ENCODE measurements around the gene GAL3ST3.
"Not testable (repeated sequence)": the region's sequence is repeated elsewhere in the genome, so short reads cannot be mapped to it uniquely, and the experiment has no call there.

Gene GAL3ST3

DNA sequence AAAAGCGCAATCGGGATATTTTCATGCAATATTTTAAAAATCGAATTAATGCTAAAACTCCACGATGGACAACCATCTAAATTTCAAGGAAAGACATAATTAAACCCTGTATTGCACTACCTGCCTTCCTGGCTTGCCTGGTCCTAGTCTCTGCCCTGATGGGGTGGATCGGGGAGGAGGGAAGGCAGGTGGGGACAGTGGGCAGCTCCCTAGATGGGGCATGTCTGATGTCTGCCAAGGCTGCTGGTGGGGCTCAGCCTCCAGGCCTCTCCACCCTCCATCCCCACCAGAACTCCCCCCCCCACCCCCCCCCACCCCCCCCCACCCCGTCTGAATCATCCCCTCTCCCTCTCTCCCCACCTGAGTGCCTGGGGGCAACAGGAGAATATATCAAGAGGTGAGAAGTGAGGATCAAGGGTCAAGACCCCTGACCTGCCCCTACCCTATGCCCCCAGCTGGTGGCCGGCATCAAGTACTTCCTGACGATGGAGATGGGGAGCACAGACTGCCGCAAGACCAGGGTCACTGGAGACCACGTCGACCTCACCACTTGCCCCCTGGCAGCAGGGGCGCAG, 36.5 kb downstream of the GAL3ST3 start:
- no peak for DNase-seq

DNA sequence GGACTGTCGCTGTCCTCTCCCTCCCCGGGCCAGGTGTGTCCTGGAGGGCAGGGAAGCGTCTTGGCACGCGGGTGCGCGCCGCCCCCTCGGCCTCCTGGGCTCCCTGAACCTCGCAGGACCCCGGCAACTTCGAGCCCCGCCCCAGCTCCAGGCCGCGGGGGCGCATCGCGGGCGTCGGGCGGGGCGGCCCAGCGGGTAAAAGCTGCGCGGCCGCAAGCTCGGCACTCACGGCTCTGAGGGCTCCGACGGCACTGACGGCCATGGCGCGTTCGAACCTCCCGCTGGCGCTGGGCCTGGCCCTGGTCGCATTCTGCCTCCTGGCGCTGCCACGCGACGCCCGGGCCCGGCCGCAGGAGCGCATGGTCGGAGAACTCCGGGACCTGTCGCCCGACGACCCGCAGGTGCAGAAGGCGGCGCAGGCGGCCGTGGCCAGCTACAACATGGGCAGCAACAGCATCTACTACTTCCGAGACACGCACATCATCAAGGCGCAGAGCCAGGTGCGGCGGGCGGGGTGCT, 37.1 kb downstream of the GAL3ST3 start, which contains the start of gene CST6:
CST6 (plus strand) TSS at position 224 of the 519 bp plus-strand sequence; CDS start at position 261, 37 bp downstream.
- DNase-seq = no peak

DNA sequence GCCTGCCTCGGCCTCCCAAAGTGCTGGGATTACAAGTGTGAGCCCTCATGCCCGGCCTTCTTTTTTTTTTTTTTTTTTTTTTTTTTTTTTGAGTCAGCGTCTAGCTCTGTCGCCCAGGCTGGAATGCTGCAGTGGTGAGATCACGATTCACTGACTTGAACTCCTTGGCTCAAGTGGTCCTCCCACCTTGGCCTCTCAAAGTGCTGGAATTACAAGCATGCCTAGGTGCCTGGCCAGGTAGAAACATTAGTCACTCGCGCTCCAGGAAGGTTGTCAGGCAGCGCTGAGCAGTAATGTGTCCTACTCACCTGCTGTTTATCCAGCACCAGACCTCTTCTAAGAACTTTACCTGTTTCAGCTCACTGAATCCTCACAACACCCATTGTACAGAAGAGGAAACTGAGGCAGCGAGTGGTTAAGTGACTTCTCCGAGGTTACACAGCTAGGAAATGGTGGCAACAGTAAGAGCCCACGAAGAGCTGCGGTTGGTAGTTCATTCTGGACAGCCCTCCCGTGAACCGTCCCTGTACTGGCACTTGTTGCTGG, 37.6 kb downstream of the GAL3ST3 start:
- no peak for DNase-seq

GRCh38 chr11:66010036-66010435, 38.9 kb downstream of the GAL3ST3 start:
- not testable (repeated sequence) for DNase-seq

DNA sequence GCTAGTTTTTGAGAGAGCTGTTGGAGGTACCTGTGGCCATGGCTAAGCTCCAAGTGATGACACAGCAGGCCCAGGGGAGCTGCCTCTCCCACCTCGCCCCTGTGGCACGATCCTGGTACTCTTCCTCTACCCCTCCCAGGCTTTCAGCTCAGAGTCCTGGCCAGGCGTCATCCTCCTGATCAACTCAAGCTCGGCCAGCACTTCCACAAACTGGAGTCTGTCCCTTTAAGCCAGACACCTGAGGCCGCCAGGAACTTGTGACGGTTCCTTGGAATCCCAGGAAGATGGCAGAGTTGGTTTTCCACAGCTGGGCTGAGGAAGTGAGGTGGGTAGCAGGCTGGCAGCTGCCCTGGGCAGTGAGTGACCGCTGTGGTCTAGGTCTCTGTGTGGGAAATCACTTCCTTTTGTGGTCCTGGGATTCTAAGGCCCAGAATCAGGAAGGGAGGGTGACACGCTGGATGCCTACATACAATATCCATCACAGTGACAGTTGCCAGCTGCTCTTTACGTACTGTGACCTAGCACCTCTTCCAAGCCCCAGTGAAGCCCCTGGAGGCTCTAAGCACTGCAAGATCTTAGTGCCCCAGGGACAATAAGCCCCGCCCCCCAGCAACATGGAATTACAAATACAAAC, 40.4 kb downstream of the GAL3ST3 start:
- DNase-seq = no peak

DNA sequence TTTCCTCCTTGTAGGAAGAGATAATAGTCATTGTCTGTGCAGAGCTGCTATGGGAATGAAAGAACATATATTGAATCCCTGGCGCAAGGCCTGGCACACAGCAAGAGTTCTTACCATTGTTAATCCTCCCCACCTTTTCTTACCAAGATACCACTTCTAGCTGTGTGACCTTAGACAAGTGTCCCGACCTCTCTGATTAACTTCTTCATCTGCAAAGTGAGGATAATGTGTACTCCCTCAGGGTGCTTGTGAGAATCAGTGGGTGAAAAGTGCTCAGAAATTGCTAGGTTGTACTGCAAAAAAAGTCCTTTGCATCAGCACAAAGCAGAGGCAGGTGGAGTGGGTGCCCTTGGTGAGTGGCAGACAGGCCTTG, 40.9 kb downstream of the GAL3ST3 start:
- DNase-seq = no peak

DNA sequence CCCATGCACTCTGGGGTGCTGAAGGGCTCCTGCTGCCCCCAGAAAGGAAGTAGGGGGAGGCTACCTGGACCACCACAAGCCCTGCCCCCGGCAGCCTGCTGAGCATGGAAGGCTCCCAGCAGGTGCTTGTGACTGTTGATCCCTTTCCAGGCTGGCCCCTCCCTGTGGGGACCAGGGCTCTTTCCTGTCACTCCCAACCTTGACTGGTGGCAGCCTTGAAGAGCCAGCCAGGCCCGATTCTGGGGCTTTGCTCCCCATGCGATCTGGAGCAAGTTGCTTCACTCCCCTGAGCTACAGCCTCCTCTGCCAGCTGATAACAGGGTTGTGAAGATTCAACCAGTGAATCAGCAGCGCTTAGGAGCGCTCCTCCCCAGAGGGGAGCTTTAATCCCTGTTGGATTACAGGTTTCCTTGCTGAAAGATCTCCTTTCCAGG, 41.7 kb downstream of the GAL3ST3 start:
- DNase-seq = no peak

DNA sequence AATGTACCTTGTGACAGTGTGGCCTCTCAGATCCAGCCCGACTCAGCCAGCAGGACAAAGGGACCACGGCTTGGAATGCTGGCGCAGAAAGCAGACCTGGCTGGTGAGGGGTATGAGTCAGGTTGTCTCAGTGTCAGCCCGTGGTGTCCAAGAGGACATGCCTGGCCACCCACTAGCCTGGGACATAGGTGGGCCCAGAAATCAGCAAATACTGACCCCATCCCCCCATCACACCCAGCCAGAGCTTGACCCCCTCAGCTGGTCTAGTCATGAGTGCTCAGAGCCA, 42.1 kb downstream of the GAL3ST3 start:
- no peak for DNase-seq

DNA sequence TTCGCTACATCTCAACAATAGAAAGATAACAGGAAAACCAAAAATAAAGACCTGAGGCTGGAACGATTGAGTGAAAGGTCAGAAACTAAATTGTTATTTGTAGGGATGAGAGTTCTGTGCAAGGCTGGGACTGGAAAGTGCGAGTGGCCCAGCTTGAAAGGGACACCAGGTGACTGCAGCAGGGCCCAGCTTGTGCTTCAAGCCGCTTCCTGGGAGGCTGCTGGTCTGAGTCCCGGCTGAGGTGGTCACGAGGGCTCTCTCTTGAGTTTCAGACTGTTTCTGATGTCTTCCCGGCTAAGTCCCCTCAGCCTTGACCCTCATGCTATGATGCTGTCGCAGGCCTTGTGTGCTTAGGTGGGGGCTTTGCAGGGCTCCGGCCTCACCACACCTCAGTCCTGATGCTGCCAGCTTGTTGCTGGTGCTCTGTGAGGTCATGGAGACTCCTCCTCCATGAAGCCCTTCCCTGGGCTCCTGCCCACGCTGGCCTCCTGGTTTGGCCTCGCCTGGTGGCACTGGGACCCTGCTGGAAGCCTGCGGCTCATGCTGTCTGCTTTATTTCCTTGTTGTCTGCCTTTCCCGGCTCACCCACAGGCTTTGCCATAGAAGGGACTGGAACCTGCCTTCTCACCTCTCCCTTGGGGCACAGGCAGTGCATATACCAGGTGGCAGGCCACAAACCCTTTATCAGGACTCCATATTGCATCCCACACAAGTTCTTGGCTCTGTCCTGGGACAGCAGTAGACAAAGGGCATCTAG, 42.6 kb downstream of the GAL3ST3 start:
- no peak for DNase-seq

- DNase-seq = no peak
These were observed 44.8 kb downstream of the GAL3ST3 start for GRCh38 chr11:66004186-66004585.

DNA sequence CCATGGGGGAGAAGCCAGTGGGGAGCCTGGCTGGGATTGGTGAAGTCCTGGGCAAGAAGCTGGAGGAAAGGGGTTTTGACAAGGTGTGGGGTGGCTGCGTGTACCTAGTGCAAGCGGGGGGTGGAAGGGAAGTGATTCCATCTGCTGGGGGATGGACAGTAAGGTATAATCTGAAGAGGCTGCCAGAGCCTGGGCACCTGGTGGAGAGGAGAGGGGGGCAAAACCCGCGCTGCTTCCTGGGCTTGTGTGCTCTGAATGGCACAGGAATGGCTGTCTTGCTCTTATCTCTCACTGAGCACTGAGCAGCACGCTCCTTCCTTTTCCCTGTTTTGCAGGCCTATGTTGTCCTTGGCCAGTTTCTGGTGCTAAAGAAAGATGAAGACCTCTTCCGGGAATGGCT, 45.7 kb downstream of the GAL3ST3 start:
- DNase-seq = no peak

- DNase-seq = no peak
These were observed 46.2 kb downstream of the GAL3ST3 start for GRCh38 chr11:66002648-66003225.

GRCh38 chr11:66001942-66002647, 46.9 kb downstream of the GAL3ST3 start, which contains the start of the genes BANF1 and EIF1AD:
TSS of gene BANF1 (plus strand) at chr11:66002503. CDS start at chr11:66003251, 748 bp downstream.
TSS of gene EIF1AD (minus strand) at chr11:66002157. CDS start at chr11:66000389, 1,768 bp downstream.
- peak; percentile 93 for DNase-seq

DNA sequence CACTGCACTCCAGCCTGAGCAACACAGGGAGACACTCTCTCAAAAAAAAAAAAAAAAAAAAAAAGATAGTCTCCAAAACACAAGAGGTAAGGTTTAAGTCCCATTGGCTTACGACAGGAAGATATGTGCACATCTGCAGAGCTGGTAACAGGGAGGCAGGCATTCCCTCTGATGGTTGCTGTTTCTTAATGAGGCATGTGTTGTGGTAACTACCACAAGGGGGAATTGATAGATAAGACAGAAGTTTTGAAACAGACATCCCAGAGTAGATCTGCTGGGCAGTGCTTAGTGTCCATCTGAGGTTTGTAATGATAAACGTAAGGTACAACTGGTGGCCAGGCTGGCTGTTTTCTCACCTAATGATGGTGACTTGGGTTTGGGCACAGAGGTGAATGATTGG, 51.7 kb downstream of the GAL3ST3 start:
- DNase-seq = no peak

GRCh38 chr11:65992056-65992455, 56.9 kb downstream of the GAL3ST3 start:
- no peak for DNase-seq

Measured in NCI-H1048 (cell line).